Activated T-cell treated with anti-CD3 and anti-CD28 coated beads, Interleukin-2, amount 50 U/mL, for 4 hours (primary cell): ENCODE results near the gene FKBP2. TPM values are rescaled to one million over a fixed set of nuclear protein-coding genes. Genes with fewer than 3 reads are reported as not detected.

Source experiments
- ATAC-seq, 2 donors: fragments of 200-7000 bp; cut with Tn5 transposase; one replicate each; pipeline ENCODE4 v1.10.0; 2021
- DNase-seq: peaks from one replicate; pipeline ENCODE4 v3.0.0-alpha.2; 2020
- H3K27me3 Mint-ChIP-seq: one replicate; pipeline ENCODE4 v1.8.0; 2021; ENCODE audit warnings: low read depth, mixed read lengths
- H3K36me3 Mint-ChIP-seq: one replicate; pipeline ENCODE4 v1.8.0; 2022; ENCODE audit warnings: mixed read lengths; ENCODE audit not compliant: insufficient read depth
- H3K4me1 Mint-ChIP-seq: one replicate; pipeline ENCODE4 v1.8.0; 2021; ENCODE audit warnings: low read depth, mixed read lengths
- H3K4me3 Mint-ChIP-seq: one replicate; pipeline ENCODE4 v1.8.0; 2021; ENCODE audit warnings: mild to moderate bottlenecking, moderate library complexity, mixed read lengths
- H3K9me3 Mint-ChIP-seq: one replicate; pipeline ENCODE4 v1.8.0; 2021; ENCODE audit warnings: mixed read lengths
- total RNA-seq, 3 donors: library from RNA; stranded (reverse); gene quantifications; one replicate each; pipeline ENCODE4 v1.2.1, GENCODE V29; 2021

Gene FKBP2
- total RNA-seq, 3 donors from 2014 or later: 43.3 to 48.9 (median 44.4) TPM

DNA sequence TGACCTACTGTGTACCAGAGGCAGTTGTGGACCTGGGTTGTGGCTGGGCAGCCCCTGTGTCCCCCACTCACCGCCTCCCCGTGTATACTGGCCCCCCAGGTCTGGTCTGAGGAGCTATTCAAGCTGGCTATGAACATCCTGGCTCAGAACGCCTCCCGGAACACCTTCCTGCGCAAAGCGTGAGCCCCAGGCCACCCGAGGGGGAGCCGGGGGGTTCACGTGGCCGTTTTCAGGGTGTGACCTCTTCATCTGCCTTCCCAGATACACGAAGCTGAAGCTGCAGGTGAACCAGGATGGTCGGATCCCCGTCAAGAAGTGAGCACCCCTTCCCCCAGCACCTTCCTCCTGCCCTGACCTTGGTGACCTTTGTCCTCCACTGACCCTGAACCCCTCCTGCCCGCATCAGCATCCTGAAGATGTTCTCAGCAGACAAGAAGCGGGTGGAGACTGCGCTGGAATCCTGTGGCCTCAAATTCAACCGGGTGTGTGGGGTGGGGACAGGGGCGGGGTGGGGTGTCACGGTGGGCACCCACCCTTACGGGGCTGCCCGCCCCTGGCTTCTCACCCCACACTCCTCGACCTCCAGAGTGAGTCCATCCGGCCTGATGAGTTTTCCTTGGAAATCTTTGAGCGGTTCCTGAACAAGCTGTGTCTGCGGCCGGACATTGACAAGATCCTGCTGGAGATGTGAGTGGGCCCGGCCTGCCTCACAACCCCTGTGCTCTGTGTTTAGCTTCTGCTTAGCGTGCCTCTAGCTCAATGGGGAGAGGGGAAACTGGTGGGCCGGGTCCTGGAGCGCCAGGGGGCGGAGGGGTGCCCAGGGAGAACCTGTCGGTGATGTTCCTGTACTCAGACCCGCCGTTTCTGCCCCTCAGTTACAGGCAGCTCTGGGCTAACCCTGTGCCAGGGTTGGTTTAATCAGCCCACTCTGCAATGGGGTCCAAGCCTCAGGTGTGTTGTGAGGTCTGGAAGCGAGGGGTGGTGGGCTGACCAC is 14.5 kb downstream of the FKBP2 start:
- Mint-ChIP-seq H3K36me3 (peaks cover 5% of the 10 kb centered on the region), H3K9me3 (no peaks in the 10 kb centered on the region), H3K27me3 (no peaks in the 10 kb centered on the region), H3K4me3 (no peak overlapping the region), H3K4me1 (peaks cover 17% of the 10 kb centered on the region)
- no peak for ATAC-seq
- DNase-seq: no peak

DNA sequence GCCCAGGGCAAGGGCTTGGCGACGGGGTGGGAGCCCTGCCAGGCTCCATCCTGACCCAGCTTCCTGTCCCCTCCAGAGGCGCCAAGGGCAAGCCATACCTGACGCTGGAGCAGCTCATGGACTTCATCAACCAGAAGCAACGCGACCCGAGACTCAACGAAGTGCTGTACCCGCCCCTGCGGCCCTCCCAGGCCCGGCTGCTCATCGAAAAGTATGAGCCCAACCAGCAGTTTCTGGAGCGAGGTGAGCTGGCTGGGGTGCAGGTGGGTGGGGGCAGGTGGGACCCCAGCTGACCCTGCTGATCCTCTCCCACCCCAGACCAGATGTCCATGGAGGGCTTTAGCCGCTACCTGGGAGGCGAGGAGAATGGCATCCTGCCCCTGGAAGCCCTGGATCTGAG is 15.4 kb downstream of the FKBP2 start:
- no peak overlapping the region for H3K4me3 Mint-ChIP-seq
- peaks cover 14% of the 10 kb centered on the region for H3K4me1 Mint-ChIP-seq

DNA sequence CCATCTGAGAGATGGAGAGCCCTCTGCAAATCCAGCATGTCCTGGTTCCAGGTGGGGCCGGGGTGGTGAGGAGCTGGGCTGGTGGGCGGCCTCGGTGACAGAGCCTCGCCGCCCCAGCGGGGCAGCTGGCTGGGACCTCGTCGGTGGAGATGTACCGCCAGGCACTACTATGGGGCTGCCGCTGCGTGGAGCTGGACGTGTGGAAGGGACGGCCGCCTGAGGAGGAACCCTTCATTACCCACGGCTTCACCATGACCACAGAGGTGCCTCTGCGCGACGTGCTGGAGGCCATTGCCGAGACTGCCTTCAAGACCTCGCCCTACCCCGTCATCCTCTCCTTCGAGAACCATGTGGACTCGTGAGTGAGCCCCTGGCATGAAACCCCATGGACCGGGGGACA is 17.5 kb downstream of the FKBP2 start:
- Mint-ChIP-seq H3K27me3 (no peaks in the 10 kb centered on the region), H3K4me3 (no peak overlapping the region), H3K36me3 (peaks cover 7% of the 10 kb centered on the region), H3K9me3 (no peaks in the 10 kb centered on the region), H3K4me1 (peaks cover 8% of the 10 kb centered on the region)
- no peak for ATAC-seq
- no peak for DNase-seq

More for the DNA sequence above, 15.4 kb downstream of the FKBP2 start:
- Mint-ChIP-seq H3K36me3 (peaks cover 5% of the 10 kb centered on the region), H3K9me3 (no peaks in the 10 kb centered on the region), H3K27me3 (no peaks in the 10 kb centered on the region)
- DNase-seq: no peak
- no peak for ATAC-seq

DNA sequence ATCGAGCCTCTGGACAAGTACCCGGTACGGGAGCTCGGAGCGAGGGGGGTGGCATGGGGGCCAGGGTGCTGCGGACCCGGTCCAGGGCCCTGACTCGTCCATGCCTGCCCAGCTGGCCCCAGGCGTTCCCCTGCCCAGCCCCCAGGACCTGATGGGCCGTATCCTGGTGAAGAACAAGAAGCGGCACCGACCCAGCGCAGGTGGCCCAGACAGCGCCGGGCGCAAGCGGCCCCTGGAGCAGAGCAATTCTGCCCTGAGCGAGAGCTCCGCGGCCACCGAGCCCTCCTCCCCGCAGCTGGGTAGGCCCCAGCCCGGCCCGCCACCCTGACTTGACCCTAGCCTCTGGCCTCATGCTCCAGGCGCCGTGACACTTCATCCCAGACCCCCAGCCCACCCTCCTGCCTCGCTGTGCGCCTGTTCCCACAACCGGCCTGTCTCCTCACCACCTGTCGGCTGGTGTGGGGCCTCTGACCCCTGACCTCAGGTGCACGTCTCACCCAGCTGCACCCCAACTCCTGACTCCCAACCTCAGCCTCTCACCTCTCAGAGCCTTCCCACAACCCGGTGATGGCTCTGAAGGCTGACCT is 18.1 kb downstream of the FKBP2 start:
- Mint-ChIP-seq H3K4me3 (no peak overlapping the region), H3K9me3 (no peaks in the 10 kb centered on the region), H3K27me3 (no peaks in the 10 kb centered on the region), H3K4me1 (peaks cover 8% of the 10 kb centered on the region), H3K36me3 (peaks cover 7% of the 10 kb centered on the region)
- DNase-seq (no peak), ATAC-seq (no peak)

DNA sequence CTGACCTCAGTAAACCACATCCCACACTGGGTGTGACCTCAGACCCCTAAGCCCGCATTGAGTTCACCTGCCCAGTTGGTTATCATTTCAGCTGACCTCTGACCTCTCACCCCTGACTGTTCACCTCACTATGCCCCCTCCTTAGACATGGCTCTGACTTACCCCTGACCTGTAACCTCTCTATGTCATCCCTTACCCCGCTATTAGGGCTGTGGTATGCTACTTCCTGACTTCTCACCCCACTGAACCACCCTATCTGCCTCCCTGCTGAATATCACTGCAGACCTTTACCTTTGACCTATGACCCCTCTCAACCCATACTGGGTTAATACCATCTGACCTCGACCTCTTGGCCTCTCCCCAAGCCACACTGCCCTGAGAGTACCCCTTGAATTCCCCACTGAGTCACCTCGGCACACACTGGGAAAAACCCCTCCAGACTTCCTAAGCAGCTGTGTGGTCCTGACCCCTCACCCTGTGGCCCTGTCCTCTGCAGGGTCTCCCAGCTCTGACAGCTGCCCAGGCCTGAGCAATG is 18.7 kb downstream of the FKBP2 start:
- H3K4me3 Mint-ChIP-seq: no peak overlapping the region
- H3K27me3 Mint-ChIP-seq: no peaks in the 10 kb centered on the region
- peaks cover 8% of the 10 kb centered on the region for H3K4me1 Mint-ChIP-seq
- peaks cover 7% of the 10 kb centered on the region for H3K36me3 Mint-ChIP-seq
- no peak for ATAC-seq
- no peaks in the 10 kb centered on the region for H3K9me3 Mint-ChIP-seq
- no peak for DNase-seq

DNA sequence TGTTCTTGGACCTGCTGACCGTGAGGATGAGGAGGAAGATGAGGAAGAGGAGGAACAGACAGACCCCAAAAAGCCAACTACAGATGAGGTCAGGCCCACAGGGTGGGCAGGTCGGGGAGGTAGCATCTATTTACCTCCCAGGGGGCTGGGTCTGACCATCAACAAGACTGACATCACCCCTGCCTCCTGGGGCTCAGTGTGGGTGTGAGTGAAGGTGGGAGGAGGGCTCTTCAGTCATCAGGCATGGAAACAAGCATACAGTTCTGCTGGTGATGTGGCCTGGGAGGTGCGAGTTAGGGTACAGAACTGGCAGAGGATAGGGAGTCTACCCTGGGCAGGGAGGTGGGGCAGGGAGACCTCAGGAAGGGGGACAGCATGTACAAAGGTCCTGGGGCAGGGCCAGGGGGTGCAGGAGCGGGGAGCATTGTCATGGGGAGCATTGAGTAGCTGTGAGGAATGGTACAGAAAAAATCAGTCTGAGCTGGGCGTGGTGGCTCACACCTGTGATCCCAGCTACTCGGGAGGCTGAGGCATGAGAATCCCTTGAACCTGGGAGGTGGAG is 19.3 kb downstream of the FKBP2 start:
- H3K36me3 Mint-ChIP-seq: peaks cover 6% of the 10 kb centered on the region
- no peaks in the 10 kb centered on the region for H3K27me3 Mint-ChIP-seq
- peaks cover 8% of the 10 kb centered on the region for H3K4me1 Mint-ChIP-seq
- ATAC-seq (no peak), DNase-seq (no peak)
- H3K4me3 Mint-ChIP-seq: no peak overlapping the region
- H3K9me3 Mint-ChIP-seq: no peaks in the 10 kb centered on the region

DNA sequence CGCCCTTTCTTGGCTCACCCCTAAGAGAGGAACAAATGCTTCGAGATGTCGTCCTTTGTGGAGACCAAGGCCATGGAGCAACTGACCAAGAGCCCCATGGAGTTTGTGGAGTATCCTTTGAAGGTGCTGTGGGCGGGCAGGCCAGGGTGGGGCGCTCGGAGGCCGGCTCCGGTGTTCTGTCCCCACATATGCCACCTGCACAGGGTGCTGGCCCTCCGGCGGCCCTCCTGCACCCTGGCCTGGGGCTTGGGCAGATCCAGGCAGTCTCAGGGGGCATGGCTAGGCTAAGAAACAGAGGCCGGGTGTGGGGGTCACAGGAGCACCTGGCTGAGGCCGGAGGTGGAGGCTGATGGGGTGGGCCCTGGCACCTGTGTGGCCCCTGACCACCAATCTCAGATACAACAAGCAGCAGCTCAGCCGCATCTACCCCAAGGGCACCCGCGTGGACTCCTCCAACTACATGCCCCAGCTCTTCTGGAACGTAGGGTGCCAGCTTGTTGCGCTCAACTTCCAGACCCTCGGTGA is 20.7 kb downstream of the FKBP2 start:
- Mint-ChIP-seq H3K9me3 (no peaks in the 10 kb centered on the region), H3K4me1 (peaks cover 8% of the 10 kb centered on the region), H3K4me3 (no peak overlapping the region), H3K36me3 (peaks cover 5% of the 10 kb centered on the region), H3K27me3 (no peaks in the 10 kb centered on the region)
- DNase-seq (no peak), ATAC-seq (no peak)

DNA sequence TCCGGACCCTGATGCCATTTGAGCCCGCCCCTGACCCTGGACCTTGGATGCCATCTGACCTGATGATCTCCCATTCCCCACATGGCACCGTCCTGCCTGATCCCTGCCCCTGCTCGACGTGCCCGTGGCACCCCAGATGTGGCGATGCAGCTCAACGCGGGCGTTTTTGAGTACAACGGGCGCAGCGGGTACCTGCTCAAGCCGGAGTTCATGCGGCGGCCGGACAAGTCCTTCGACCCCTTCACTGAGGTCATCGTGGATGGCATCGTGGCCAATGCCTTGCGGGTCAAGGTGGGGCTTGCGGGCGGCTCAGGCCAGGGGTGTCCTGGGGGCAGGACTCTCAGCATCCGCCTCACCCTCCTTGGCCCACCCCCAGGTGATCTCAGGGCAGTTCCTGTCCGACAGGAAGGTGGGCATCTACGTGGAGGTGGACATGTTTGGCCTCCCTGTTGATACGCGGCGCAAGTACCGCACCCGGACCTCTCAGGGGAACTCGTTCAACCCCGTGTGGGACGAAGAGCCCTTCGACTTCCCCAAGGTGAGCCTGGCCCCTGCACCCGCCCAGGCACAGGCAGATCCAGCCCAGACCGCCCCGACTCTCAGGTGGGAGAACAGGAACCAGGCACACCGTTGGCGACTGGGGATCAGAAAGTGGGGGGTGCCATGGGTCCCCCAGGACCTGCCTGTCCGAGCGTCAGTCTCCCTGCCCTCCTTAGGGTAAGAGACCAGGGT is 21.5 kb downstream of the FKBP2 start:
- no peak for DNase-seq
- Mint-ChIP-seq H3K4me3 (no peak overlapping the region), H3K4me1 (peaks cover 8% of the 10 kb centered on the region), H3K9me3 (no peaks in the 10 kb centered on the region), H3K36me3 (peaks cover 5% of the 10 kb centered on the region), H3K27me3 (no peaks in the 10 kb centered on the region)
- ATAC-seq: no peak

DNA sequence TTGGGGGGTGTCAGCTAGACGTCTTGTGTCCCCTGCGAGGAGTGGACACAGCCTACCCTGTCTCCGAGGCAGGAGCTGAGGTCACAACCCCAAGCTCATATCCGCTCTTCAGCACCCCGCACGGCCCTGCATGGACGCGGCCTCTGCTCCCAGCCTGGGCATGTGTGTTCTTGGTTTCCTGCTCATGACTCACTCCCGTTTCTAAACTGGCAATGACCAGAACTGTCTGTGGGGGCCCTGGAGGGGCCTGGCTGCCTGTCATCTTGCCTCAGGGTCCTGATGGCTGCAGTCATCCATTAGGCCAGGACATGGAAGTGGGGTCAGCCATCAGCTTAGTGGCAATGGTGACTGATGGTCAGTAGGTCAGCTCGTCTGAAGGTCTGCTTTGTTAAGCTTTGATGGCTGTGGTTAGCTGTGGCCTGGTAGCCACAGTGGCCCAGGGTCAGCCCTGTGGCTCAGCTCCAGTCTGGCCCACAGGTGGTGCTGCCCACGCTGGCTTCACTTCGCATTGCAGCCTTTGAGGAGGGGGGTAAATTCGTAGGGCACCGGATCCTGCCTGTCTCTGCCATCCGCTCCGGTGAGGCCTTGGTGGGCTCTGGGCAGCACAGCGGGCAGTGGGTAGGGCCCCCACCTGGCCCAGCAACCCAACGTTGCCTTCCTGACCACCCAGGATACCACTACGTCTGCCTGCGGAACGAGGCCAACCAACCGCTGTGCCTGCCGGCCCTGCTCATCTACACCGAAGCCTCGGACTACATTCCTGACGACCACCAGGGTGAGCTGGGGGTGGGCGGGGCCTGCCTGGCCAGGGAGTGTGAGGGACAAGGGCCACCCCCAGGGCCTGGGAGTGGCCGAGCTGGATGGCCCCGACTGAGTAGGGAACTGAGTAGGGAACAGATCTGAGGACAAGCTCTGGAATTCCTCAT is 22.4 kb downstream of the FKBP2 start:
- ATAC-seq (no peak), DNase-seq (no peak)
- peaks cover 11% of the 10 kb centered on the region for H3K4me1 Mint-ChIP-seq
- H3K36me3 Mint-ChIP-seq: peaks cover 5% of the 10 kb centered on the region
- H3K4me3 Mint-ChIP-seq: no peak overlapping the region
- H3K27me3 Mint-ChIP-seq: no peaks in the 10 kb centered on the region
- H3K9me3 Mint-ChIP-seq: no peaks in the 10 kb centered on the region

DNA sequence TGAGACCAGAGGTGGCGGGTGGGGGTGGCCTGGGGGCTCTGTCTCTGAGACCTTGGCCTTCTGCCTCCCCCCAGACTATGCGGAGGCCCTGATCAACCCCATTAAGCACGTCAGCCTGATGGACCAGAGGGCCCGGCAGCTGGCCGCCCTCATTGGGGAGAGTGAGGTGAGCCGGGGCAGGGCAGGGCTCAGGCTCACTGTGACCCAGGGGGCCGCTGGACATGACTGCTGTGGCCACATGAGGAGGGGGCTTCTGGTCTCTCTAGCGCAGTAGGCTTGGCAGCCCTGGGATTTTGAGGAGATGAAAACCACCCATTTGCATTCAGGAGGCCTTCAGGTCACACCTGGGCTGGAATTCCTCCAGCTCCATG is 23.0 kb downstream of the FKBP2 start:
- Mint-ChIP-seq H3K4me3 (no peak overlapping the region), H3K4me1 (peaks cover 16% of the 10 kb centered on the region), H3K36me3 (peaks cover 5% of the 10 kb centered on the region), H3K9me3 (no peaks in the 10 kb centered on the region), H3K27me3 (no peaks in the 10 kb centered on the region)
- DNase-seq (no peak), ATAC-seq (no peak)

DNA sequence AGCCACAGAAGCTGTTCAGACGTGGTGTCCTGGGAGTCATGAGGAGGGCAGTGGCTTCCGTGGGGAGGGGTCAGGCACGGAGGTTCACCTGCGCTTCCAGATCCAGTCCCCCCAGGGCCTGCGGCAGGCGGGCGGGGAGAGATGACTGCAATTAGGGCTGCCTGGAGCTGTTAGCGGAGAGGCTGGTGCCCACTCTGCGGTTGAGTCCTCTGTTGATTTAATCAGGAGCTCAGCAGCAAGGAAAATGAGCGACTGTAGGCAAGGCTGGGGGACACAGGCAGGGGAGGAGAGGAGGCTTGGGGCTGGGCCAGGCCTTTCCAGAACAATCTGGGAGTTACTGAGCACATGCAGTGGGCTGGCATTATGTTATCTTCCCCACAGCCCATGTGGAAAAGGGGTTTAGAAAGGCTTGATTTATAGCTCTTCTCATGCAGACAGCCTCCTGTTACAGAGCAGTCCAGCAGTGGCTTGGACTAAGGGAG is 23.5 kb downstream of the FKBP2 start:
- H3K36me3 Mint-ChIP-seq: peaks cover 4% of the 10 kb centered on the region
- DNase-seq (no peak), ATAC-seq (no peak)
- no peaks in the 10 kb centered on the region for H3K9me3 Mint-ChIP-seq
- H3K4me1 Mint-ChIP-seq: peaks cover 17% of the 10 kb centered on the region
- H3K27me3 Mint-ChIP-seq: no peaks in the 10 kb centered on the region
- H3K4me3 Mint-ChIP-seq: no peak overlapping the region

DNA sequence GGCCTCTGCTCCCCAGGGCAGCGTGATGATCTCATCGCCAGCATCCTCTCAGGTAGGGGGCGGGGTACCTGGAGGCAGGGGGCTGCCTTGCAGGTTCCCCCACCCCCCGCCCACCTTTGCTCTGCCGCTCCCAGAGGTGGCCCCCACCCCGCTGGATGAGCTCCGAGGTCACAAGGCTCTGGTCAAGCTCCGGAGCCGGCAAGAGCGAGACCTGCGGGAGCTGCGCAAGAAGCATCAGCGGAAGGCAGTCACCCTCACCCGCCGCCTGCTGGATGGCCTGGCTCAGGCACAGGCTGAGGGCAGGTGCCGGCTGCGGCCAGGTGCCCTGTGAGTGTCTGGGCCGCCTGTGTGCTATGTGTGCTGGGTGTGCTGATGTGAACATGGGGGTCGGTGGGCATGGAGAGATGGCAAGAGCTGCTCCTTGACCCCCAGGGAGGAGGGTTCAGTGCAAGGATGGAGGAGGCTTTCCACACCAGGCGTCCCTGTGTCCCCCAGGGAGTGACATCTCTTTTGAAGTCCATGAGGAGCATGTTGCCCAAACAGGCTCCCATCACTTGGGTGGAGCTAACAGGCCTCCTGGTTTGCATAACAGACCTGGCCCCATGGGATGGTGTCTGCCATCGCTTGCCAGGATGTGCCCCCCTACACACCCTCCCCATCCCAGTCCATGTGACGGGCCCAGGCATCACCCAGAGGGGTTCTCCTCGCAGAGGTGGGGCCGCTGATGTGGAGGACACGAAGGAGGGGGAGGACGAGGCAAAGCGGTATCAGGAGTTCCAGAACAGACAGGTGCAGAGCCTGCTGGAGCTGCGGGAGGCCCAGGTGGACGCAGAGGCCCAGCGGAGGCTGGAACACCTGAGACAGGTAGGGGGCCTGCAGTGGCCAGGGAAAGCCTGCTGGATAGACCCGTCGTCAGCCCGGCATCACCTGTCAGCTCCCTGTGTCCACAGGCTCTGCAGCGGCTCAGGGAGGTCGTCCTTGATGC is 24.6 kb downstream of the FKBP2 start:
- DNase-seq (no peak), ATAC-seq (no peak)
- no peaks in the 10 kb centered on the region for H3K27me3 Mint-ChIP-seq
- no peak overlapping the region for H3K4me3 Mint-ChIP-seq
- no peaks in the 10 kb centered on the region for H3K9me3 Mint-ChIP-seq
- H3K4me1 Mint-ChIP-seq: peaks cover 12% of the 10 kb centered on the region
- H3K36me3 Mint-ChIP-seq: peaks cover 2% of the 10 kb centered on the region
